GM19351 (cell line): ENCODE results near the gene CWC25.
"Not testable (repeated sequence)": the region's sequence is repeated elsewhere in the genome, so short reads cannot be mapped to it uniquely, and the experiment has no call there.

ENCODE experiments used
- ATAC-seq: cut with Tn5 transposase; IDR thresholded peaks from one replicate; pipeline ENCODE4 v1.9.1; 2021; ENCODE audit warnings: mild to moderate bottlenecking, moderate library complexity; ENCODE audit not compliant: unreplicated experiment

The CWC25 gene

DNA sequence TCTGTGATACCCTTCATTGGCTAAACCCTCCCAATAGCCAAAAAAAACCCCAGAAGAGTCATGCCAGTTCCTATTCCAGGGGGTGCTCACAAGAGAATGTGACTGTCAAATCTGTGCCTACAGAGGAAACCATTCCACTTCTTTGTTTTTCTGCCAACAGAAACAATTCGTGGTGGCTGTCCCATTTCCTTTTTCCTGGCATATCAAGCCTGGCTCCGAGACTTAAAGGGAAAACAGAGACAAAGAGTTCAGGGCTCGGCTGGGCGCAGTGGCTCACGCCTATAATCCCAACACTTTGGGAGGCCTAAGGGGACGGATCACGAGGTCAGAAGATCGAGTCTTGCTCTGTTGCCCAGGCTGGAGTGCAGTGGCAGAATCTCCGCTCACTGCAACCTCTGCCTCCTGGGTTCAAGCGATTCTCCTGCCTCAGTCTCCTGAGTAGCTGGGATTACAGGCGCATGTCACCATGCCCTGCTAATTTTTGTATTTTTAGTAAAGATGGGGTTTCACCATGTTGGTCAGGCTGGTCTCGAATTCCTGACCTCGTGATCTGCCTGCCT lies 34.9 kb downstream of the CWC25 start:
- ATAC-seq = not testable (repeated sequence)

DNA sequence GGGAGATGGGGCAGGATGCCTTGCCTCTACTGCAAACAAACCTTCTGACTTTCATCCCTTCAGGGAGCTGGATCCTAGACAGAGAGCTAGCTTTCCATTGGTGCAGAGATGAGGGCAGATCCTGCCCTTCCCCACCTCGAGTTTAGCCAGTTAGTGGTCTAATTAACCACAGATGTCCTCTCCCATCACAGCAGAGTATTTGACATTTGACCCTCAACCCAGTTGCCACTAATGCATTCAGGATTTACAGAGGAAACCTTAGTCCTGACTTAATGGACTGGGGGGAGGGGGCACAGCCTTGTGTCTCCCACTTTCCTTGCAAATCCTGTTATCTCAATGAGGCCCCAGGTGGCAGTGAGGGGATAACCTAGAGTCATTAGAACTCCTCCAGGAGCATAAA lies 35.9 kb downstream of the CWC25 start:
- no peak for ATAC-seq

DNA sequence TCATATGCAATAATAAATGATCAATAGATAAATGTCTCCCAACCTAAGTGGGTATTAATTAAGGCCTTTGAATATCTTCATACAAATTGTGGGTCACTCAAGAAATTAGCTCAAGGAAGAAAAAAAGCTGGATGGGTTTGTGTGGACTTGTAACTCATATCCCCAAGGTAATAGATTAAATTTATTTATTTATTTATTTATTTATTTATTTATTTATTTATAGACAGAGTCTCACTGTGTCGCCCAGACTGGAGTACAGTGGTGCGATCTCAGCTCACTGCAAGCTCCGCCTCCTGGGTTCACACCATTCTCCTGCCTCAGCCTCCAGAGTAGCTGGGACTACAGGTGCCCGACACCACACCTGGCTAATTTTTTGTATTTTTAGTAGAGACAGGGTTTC lies 37.1 kb downstream of the CWC25 start:
- ATAC-seq = not testable (repeated sequence)

DNA sequence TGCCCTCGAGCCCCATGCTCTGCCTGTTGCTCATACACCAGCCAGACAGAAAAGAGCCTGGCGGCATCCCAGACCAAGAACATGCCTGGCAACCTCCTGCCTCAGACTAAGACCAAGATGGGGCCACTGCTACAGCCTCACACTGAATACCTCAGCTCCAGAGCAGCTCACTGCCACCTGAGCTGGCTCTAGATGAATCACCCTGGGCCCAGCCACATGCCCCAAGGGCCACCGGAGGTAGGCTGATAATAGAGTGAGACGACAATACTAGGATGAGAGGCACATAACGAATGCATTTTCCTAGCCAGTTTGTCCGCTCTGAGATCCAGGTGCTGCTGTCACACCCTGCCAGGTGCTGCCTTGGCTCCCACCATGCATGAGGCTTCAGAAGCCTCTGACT lies 38.7 kb downstream of the CWC25 start:
- ATAC-seq = no peak

DNA sequence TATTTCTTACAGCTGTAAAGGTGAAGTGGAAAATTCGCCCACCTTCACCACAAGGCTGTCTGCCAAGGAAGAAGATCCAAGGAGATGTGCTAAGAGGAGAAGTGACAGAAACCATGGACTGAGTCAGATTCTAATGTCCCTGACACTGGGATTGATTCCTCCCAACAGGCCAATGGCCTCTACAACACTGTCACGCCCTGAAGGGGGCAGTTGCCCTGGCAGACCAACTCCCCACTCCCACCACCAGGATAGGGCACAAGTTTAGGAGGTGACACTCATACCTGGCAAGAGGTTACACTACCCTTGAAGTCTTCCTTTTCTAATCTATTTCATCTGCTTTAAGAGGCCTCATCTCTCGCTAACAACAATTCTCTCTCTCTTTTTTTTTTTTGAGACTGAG lies 41.9 kb downstream of the CWC25 start:
- no peak for ATAC-seq

DNA sequence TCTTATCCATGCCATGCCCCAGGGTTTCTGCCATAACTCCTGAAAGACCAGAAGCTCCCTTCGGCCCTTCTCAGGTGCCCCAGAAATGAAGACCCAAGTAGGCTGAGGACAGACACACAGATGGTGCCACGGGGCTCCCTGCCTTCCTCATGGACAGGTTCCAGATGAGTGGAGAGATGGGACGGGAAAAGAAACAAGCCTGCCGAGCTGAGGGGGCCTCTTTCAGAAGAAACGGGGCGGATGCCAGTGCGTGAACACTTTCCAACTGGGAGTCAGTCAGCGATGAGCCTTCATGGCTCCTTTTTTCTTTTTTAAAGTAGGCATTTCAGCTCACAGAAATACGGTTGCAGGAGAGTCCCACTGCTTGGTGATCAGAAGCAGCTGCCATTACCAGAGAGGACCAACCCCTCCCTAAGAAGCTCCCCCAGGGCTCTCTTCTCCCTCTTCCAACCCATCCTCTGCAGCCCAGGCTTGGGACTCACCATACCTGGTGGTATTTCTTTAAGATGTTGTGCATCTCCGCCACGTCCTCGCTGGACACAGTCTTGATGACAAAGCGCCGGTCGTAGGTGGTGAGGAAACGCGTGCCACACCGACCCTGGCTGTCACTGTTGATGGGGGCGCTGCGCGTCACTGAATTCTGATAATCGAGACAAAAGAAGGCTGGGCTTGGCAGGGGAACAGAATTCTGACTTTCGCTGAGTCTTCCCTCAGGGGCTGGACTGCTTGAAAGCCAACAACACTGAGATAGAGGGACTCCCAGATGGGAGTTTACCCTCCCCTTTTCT lies 45.0 kb downstream of the CWC25 start:
- ATAC-seq = no peak

DNA sequence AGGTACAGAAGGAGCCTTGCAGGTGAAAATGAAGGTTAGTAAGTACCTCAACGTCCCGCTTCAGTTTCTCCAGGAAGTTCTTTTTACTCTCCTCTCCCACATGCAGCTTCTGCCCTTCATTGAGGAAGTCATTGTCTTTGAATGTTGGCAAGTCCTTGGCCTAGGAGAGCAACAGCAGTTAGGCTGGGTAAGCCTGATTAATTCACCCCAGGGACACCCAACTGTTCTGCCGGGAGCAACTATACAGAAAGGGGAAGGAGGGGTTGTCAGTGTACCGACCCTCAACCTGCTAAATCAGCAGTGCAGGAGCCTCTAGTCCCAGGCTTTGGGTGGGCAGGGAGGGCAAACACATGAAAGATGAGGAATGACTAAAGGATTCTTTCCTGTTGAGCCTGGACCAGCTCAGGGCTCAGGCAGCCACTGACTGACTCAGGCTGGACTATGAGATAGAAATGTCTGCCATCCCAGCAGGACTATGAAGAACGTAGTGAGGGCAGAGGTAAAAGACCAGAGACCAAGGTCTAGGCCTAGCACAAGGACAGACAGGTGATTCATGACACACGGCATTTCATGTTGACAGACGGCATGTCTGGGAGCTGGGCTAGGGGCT lies 47.4 kb downstream of the CWC25 start:
- ATAC-seq = no peak

DNA sequence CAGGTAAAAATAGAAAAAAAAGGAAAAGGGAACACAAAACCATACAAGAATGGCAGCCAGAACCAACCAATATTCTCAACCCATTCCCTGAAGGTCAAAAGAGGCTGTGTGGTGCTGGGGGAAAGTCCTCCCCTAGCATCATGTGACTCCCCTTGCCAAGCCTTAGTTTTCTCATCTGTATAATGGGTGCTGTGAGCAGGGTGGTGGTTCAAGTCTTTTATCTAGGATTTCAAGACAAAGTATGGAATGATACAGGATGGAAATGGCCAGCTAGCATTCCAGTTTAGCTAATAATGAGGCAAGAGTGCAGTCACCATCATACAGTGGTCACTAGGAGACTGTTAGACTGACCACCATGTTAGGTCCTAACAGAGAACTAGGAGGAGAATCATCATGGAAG lies 51.9 kb downstream of the CWC25 start:
- ATAC-seq = no peak

DNA sequence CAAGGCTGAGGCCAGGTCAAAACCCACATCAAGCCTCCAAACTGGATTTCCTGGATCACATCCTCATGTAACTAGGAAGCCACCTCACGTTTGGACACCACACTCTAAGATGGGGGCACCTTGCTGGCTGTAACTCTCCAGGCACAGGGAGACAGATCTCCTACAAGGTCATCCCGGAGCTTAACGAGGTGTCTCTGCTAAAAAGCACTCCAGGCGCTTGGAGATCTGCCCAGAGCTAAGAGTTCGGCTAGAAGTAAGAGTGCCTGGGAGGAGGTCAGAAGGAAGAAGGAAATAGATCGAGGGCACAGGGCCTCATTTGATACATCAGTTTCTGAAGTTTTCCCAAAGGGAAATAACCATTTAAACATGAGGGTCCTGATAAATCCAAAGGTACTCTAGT lies 56.7 kb downstream of the CWC25 start:
- no peak for ATAC-seq

DNA sequence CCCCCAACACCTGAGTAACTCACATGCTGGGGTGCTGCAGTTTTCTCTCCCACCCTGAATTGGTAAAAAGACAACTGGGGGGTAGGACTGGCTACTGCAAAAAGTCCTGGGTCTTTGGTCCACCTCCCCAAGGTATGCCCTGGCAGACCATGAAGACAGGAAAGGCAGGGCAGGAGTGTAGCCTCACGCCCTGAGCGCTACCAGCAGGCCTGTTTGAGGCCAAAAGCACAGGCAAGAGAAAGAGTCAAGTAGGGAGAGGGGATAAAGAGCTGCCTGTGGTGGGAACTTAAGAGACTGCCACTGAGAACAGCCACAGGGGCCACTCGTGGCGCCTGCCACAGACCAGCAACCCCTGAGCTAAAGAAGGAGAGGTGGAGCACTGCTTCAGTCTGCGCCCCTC lies 58.8 kb downstream of the CWC25 start:
- ATAC-seq = no peak

DNA sequence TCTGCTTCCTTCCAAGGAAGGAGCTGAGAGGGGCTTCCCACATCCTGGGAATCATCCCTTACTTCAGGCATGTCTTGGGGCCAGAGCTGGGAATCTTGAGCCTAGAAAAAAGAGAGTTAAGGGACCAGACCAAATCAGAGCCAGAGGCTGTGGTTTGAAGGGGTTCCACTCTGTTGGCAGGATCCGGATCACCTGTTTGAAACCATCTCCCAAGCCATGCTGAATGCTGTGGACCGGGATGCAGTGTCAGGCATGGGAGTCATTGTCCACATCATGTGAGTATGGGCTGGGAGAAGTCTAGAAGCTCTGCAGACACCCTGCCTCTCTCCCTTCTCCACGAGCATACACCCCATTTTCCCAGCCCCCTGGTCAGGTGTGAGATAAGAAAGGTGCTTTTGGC lies 62.9 kb downstream of the CWC25 start:
- no peak for ATAC-seq

DNA sequence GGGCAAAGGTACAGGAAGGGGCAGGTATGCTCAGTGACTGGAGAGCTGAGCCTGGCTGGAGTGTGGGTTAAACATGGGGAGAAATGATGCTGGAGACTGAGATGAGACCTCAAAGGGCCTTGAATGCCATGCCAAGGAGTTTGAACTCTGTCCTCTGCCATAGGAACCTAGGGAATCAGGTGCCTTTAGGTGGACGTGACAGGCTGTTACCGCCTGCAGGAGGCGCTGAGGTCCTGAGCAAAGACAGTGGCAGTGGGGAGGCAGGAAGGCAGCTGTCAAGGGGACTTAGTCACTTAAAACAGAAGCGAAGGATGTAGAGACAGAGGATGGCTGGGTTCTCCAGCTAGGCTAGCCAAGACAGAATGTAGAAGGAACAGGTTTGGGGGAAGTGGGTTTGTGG lies 63.5 kb downstream of the CWC25 start:
- ATAC-seq = no peak

DNA sequence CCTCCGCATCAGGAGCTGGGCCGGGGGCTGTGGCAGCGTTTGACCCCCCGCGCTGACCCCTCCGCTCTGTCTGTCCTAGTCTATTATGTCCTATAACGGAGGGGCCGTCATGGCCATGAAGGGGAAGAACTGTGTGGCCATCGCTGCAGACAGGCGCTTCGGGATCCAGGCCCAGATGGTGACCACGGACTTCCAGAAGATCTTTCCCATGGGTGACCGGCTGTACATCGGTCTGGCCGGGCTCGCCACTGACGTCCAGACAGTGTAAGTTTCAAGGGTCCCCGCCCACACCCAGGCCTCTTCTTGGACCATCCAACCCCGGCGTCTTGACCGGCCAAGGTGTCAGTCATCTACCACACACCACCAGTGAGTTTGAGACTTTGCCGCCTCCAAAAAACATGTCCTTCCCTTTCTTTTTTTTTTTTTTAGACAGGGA lies 72.0 kb downstream of the CWC25 start:
- ATAC-seq = no peak

DNA sequence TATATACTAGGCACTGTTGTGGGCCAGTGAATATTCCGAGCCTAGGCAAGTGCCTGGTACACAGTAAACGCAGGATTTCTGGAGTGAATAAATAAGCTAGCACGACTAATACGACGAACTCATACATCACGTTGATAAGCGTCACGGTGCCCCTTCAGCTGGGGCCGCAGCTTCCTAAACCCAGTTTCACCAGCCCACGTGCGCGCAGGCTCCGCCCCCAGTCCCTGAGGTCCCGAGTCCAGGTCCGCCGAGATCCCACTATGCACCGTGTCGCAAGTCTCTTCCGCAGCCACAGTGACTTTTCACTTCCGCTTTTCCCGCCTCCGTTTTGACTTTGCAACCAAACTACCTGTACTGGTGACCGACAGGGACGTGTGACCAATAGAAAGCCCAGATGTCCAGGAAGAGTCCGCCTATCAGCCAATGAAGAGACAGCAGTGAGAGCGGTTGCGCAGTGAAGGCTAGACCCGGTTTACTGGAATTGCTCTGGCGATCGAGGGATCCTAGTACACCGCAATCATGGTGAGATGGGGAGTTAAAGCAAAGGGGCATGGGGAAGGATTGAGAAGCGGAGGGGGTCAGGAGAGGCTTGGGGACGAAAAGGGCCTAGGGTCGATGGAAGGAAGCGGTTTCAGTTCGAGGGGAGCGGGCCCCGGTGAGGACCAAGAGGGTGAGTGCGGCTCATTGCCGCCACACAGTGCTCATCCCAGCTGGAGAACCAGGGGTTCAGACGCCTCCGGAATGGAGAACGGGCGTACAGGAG lies 72.6 kb downstream of the CWC25 start, which contains the start of gene PSMB3:
Gene PSMB3, plus strand, starts transcription at position 434 of the 763 bp plus-strand sequence. Its CDS starts 86 bp downstream, at position 520.
- peak; percentile 84 for ATAC-seq

DNA sequence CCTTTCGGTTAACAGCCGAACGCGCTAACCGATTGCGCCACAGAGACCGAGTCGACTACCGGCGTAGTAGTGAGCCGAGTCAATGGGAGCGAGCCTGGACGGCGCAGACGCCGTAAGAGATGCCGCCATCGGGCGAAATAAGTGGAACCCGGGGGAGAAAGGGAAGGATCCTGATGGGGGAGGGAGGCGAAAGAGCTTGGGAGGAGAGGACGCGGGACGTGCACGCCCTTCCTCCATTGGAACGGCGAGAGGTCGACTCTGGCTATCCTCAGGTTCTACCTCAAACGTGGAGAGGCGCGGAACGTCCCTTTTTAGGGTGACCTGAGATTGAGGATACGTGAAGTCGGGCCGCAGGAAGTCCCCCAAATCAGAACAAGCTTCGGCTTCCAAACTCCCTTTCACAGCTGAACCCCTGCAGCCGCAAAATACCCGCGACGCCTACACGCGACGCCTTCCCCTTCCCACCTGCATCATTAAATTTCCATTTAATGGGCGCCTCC lies 73.3 kb downstream of the CWC25 start:
- ATAC-seq = peak; percentile 23

DNA sequence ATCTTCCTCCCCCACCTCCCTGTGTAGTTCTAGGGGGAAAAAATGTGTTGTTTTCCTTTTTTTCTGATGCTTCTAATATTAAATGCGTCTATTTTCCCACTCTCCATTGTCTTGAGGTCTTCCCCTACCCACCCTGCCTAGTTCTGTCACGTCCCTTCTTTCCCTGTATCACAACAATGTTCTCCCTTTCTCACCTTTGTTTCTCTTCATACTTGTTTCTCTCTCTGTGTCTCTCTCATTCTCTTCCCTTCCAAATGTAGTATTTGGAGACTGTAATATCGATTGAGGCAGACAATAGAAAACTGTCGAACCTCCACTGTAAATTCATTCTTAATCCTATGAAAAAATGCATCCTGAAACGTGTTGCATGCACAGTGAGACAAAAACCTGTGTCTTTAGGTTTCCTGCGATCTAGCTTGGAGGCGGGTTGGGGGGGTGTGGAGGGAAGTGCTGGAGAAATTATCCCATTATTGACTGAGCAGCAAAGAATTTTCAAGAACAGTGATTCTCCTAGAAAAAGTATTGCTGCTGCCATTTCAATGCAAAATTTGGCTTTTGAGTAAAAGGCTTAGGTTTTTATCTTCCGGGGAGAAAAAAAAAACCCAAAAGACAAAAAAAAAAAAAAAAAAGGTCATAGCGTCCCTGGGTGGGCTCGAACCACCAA lies 73.8 kb downstream of the CWC25 start:
- no peak for ATAC-seq
